H1 (cell line): ENCODE results near the gene CPD. TPM values are rescaled to one million over a fixed set of nuclear protein-coding genes. Genes with fewer than 3 reads are reported as not detected.

Experiments used
- CTCF ChIA-PET: fragments of 300-600 bp; sonication (Branson Sonifier 250); formaldehyde crosslinking; loops from one replicate; lab custom pipeline; 2021; ENCODE audit not compliant: partially characterized antibody; lab: Charles Lee
- POLR2A ChIA-PET: fragments of 300-600 bp; sonication (Branson Sonifier 250); formaldehyde crosslinking; loops from one replicate; lab custom pipeline; 2021; ENCODE audit warnings: inconsistent platforms; ENCODE audit not compliant: partially characterized antibody; lab: Charles Lee
- DNase-seq, 2 experiments: peaks; one replicate each; pipeline versions ENCODE4 v3.0.0 to v3.0.0-alpha.2; 2010 to 2022; ENCODE audit warnings: low spot score in 2 of 2, low read depth in 1 of 2, mixed read lengths in 1 of 2
- FAIRE-seq: peaks from 2 replicates; lab custom pipeline; 2011; peaks lifted over from hg19 to GRCh38; lab: Jason Lieb, UNC
- H2AFZ ChIP-seq: 2 replicates; pipeline ENCODE4 v1.8.1; 2012; ENCODE audit warnings: low read length, inconsistent platforms
- H2AK5ac ChIP-seq: 2 replicates; pipeline ENCODE4 v1.6.1; 2013; ENCODE audit warnings: low read depth, low read length
- H2BK120ac ChIP-seq: replicated peaks from 2 replicates; pipeline ENCODE3; 2013; ENCODE audit warnings: low read depth, low read length, inconsistent platforms
- H2BK12ac ChIP-seq: 2 replicates; pipeline ENCODE4 v1.6.1; 2013; ENCODE audit warnings: low read depth, low read length
- H2BK15ac ChIP-seq: 2 replicates; pipeline ENCODE4 v1.6.1; 2013; ENCODE audit warnings: low read length
- H2BK20ac ChIP-seq: 2 replicates; pipeline ENCODE4 v1.6.1; 2013; ENCODE audit warnings: low read length
- H2BK5ac ChIP-seq: 2 replicates; pipeline ENCODE4 v1.6.1; 2013; ENCODE audit warnings: low read depth, low read length
- H3K14ac ChIP-seq: 2 replicates; pipeline ENCODE4 v1.6.1; 2013; ENCODE audit warnings: inconsistent platforms; ENCODE audit not compliant: insufficient read length
- H3K18ac ChIP-seq: 2 replicates; pipeline ENCODE4 v1.6.1; 2013; ENCODE audit warnings: low read length; ENCODE audit errors: extremely low read depth
- H3K23ac ChIP-seq: 2 replicates; pipeline ENCODE4 v1.6.1; 2013; ENCODE audit warnings: inconsistent platforms; ENCODE audit not compliant: insufficient read length
- H3K23me2 ChIP-seq: 2 replicates; pipeline ENCODE4 v1.6.1; 2013; ENCODE audit warnings: low read depth, low read length
- H3K27ac ChIP-seq: 2 replicates; pipeline ENCODE4 v1.6.1; 2011; ENCODE audit warnings: low read depth, low read length, inconsistent platforms
- H3K27me3 ChIP-seq, 4 experiments: replicated peaks in 1 of 4; 1 replicate in 1 of 4; 2 replicates in 3 of 4; pipeline versions ENCODE4 v1.6.1 to v1.8.1; 2011 to 2013; ENCODE audit warnings: low read length in 3 of 4, mild to moderate bottlenecking in 3 of 4, inconsistent platforms in 2 of 4, mixed read lengths in 2 of 4, moderate library complexity in 1 of 4; ENCODE audit not compliant: control insufficient read depth in 3 of 4, insufficient read depth in 3 of 4; ENCODE audit errors: extremely low read depth in 1 of 4
- H3K36me3 ChIP-seq, 4 experiments: 2 replicates each; pipeline versions ENCODE4 v1.6.1 to v1.8.1; 2011 to 2013; ENCODE audit warnings: mild to moderate bottlenecking in 4 of 4, low read length in 3 of 4, moderate library complexity in 2 of 4, control low read depth in 1 of 4, inconsistent platforms in 1 of 4; ENCODE audit not compliant: insufficient read depth in 4 of 4, control insufficient read depth in 2 of 4
- H3K4ac ChIP-seq: replicated peaks from 2 replicates; pipeline ENCODE3; 2013; ENCODE audit warnings: low read length, low read depth, mixed read lengths, inconsistent platforms; ENCODE audit not compliant: insufficient read length
- H3K4me1 ChIP-seq, 4 experiments: replicated peaks in 1 of 4; 1 replicate in 1 of 4; 2 replicates in 3 of 4; pipeline versions ENCODE4 v1.6.1 to v1.8.1; 2011 to 2013; ENCODE audit warnings: low read length in 3 of 4, inconsistent platforms in 2 of 4, mixed read lengths in 1 of 4; ENCODE audit not compliant: insufficient read depth in 4 of 4, control insufficient read depth in 3 of 4
- H3K4me2 ChIP-seq, 2 experiments: 2 replicates each; pipeline versions ENCODE4 v1.6.1 to v1.8.1; 2011 to 2013; ENCODE audit warnings: low read depth in 2 of 2, low read length in 2 of 2, control low read depth in 1 of 2, inconsistent platforms in 1 of 2, mild to moderate bottlenecking in 1 of 2; ENCODE audit not compliant: insufficient read depth in 1 of 2
- H3K4me3 ChIP-seq, 4 experiments: fragments of 200-600, 300-600 bp in 1 of 4; sonication (generic), shearing (Covaris generic), sonication (Bioruptor Twin) in 1 of 4; 2 replicates each; pipeline versions ENCODE4 v1.5.1 to v1.8.1; 2011 to 2016; ENCODE audit warnings: low read length in 4 of 4, low read depth in 3 of 4, control low read depth in 2 of 4, inconsistent platforms in 2 of 4, mild to moderate bottlenecking in 2 of 4, mixed read lengths in 1 of 4, moderate library complexity in 1 of 4; ENCODE audit not compliant: insufficient read depth in 2 of 4; ENCODE audit errors: extremely low read depth in 1 of 4
- H3K56ac ChIP-seq: replicated peaks from 2 replicates; pipeline ENCODE3; 2013; ENCODE audit warnings: low read depth, mild to moderate bottlenecking, mixed read lengths, low read length, inconsistent platforms; ENCODE audit not compliant: insufficient read length
- H3K79me1 ChIP-seq: 2 replicates; pipeline ENCODE4 v1.6.1; 2013; ENCODE audit warnings: low read depth, low read length, control low read depth
- H3K79me2 ChIP-seq, 2 experiments: 2 replicates each; pipeline versions ENCODE4 v1.6.1 to v1.8.1; 2012 to 2013; ENCODE audit warnings: low read length in 2 of 2, mild to moderate bottlenecking in 2 of 2, inconsistent platforms in 1 of 2; ENCODE audit not compliant: insufficient read depth in 2 of 2, control insufficient read depth in 1 of 2
- H3K9ac ChIP-seq, 4 experiments: replicated peaks in 1 of 4; 1 replicate in 1 of 4; 2 replicates in 3 of 4; pipeline versions ENCODE4 v1.6.1 to v1.8.1; 2011 to 2013; ENCODE audit warnings: low read depth in 3 of 4, low read length in 3 of 4, control low read depth in 2 of 4, mild to moderate bottlenecking in 2 of 4, moderate library complexity in 2 of 4, inconsistent platforms in 1 of 4; ENCODE audit errors: extremely low read depth in 1 of 4
- H3K9me3 ChIP-seq, 2 experiments: 2 replicates each; pipeline versions ENCODE4 v1.6.1 to v1.8.1; 2012 to 2013; ENCODE audit warnings: mild to moderate bottlenecking in 2 of 2, moderate library complexity in 2 of 2, control low read depth in 1 of 2, inconsistent platforms in 1 of 2, low read depth in 1 of 2, low read length in 1 of 2, mixed read lengths in 1 of 2; ENCODE audit not compliant: insufficient read depth in 2 of 2
- H4K20me1 ChIP-seq, 2 experiments: replicated peaks in 1 of 2; 2 replicates each; pipeline versions ENCODE3 to v1.8.1; 2011 to 2013; ENCODE audit warnings: inconsistent platforms in 2 of 2, low read length in 2 of 2, mild to moderate bottlenecking in 1 of 2; ENCODE audit not compliant: insufficient read depth in 2 of 2, control insufficient read depth in 1 of 2
- H4K5ac ChIP-seq: 2 replicates; pipeline ENCODE4 v1.6.1; 2013; ENCODE audit warnings: low read length, low read depth, mixed read lengths, inconsistent platforms; ENCODE audit not compliant: insufficient read length
- H4K8ac ChIP-seq: 2 replicates; pipeline ENCODE4 v1.8.0; 2013; ENCODE audit warnings: mild to moderate bottlenecking, moderate library complexity, low read length, inconsistent platforms; ENCODE audit not compliant: insufficient read depth; ENCODE audit errors: extremely low read depth
- H4K91ac ChIP-seq: replicated peaks from 2 replicates; pipeline ENCODE3; 2013; ENCODE audit warnings: low read length, mixed read lengths, inconsistent platforms; ENCODE audit not compliant: insufficient read length
- BRCA1 ChIP-seq: IDR thresholded peaks from 2 replicates; pipeline ENCODE4 v1.6.1; 2012; ENCODE audit warnings: low read depth, low read length, improper control_type of control experiment
- CBX8 ChIP-seq: fragments of 300-800, 300-1000 bp; sonication (generic); IDR thresholded peaks from 2 replicates; pipeline ENCODE4 v1.7.1; 2016; ENCODE audit warnings: low read depth, low read length, borderline replicate concordance
- FOSL1 ChIP-seq: IDR thresholded peaks from 2 replicates; pipeline ENCODE4 v1.6.1; 2011; ENCODE audit warnings: mild to moderate bottlenecking, low read depth, low read length, moderate library complexity; ENCODE audit not compliant: insufficient read depth
- POLR2AphosphoS5 ChIP-seq: IDR thresholded peaks from 2 replicates; pipeline ENCODE4 v1.6.1; 2011; ENCODE audit warnings: low read depth, low read length
- RBBP5 ChIP-seq: IDR thresholded peaks from 2 replicates; pipeline ENCODE4 v1.7.1; 2012; ENCODE audit warnings: low read depth, mild to moderate bottlenecking, inconsistent platforms, low read length, moderate library complexity, borderline replicate concordance
- RFX5 ChIP-seq: IDR thresholded peaks from 2 replicates; pipeline ENCODE4 v1.6.1; 2011; ENCODE audit warnings: low read depth, low read length, improper control_type of control experiment, borderline replicate concordance
- SIRT6 ChIP-seq: IDR thresholded peaks from one replicate; pipeline ENCODE4 v1.7.1; 2012; ENCODE audit warnings: low read length, inconsistent platforms
- SIX5 ChIP-seq: IDR thresholded peaks from 2 replicates; pipeline ENCODE4 v1.6.1; 2011; ENCODE audit warnings: mild to moderate bottlenecking, low read depth, low read length
- SP1 ChIP-seq: IDR thresholded peaks from 2 replicates; pipeline ENCODE4 v1.6.1; 2011; ENCODE audit warnings: low read depth, low read length
- SP4 ChIP-seq: IDR thresholded peaks from 2 replicates; pipeline ENCODE4 v1.6.1; 2012; ENCODE audit warnings: low read length, inconsistent platforms
- SRF ChIP-seq: IDR thresholded peaks from 2 replicates; pipeline ENCODE4 v1.6.1; 2011; ENCODE audit warnings: mild to moderate bottlenecking, low read depth, low read length, moderate library complexity
- SUZ12 ChIP-seq: fragments of 200-600 bp; sonication (generic); IDR thresholded peaks from 2 replicates; pipeline ENCODE4 v1.6.1; 2012; ENCODE audit warnings: mild to moderate bottlenecking, inconsistent platforms, low read length, moderate library complexity, mixed read lengths
- ZNF274 ChIP-seq: IDR thresholded peaks from 2 replicates; pipeline ENCODE4 v1.7.0; 2012; ENCODE audit warnings: low read length, borderline replicate concordance; ENCODE audit errors: extremely low read depth
- WGBS, 2 experiments: shearing (Covaris generic) in 1 of 2; methylation state at CpG; one replicate each; pipeline versions ENCODE4 v1.1.6 to v1.1.7; 2013 to 2015; ENCODE audit warnings: low lambda C conversion rate in 2 of 2, mixed read lengths in 2 of 2, inconsistent platforms in 1 of 2, low coverage in 1 of 2, missing lambda C conversion rate in 1 of 2; ENCODE audit not compliant: insufficient replicate concordance in 2 of 2, insufficient coverage in 1 of 2, insufficient read length in 1 of 2; ENCODE audit errors: extremely low coverage in 1 of 2, missing lambda C conversion rate in 1 of 2; 5-methylcytosine and 5-hydroxymethylcytosine counted together
- polyA plus RNA-seq, 7 experiments: library from polyadenylated mRNA; depleted of rRNA in 3 of 7; stranded (reverse) in 5 of 7; unstranded in 2 of 7; fragments of >200 nt in 5 of 7; fragments of 200-250 nt in 2 of 7; gene quantifications; 1 replicate in 5 of 7; 2 replicates in 1 of 7; 4 replicates in 1 of 7; pipeline versions ENCODE4 v1.2.1 to v1.2.3, GENCODE V29; 2011 to 2013; ENCODE audit warnings: missing spikeins in 2 of 7, mixed read lengths in 2 of 7
- total RNA-seq: library from RNA; stranded (reverse); fragmentation: NEBNext Ultra II Directional; extraction: Animal tissue kit (Norgen Biotek cat#: 25700); gene quantifications from 2 replicates; pipeline ENCODE4 v1.2.1, GENCODE V29; 2021
- TF ChIP-seq, protein P1 (sequence below): IDR thresholded peaks from 2 replicates; pipeline ENCODE4 v1.6.1; 2011; ENCODE audit warnings: low read length, improper control_type of control experiment

Gene CPD
- total and polyA plus RNA-seq, 2 of the 8 experiments (the other 6 are each of a cell fraction or from before 2014, with no cell fraction given), result 8.6 to 46.2 TPM

DNA sequence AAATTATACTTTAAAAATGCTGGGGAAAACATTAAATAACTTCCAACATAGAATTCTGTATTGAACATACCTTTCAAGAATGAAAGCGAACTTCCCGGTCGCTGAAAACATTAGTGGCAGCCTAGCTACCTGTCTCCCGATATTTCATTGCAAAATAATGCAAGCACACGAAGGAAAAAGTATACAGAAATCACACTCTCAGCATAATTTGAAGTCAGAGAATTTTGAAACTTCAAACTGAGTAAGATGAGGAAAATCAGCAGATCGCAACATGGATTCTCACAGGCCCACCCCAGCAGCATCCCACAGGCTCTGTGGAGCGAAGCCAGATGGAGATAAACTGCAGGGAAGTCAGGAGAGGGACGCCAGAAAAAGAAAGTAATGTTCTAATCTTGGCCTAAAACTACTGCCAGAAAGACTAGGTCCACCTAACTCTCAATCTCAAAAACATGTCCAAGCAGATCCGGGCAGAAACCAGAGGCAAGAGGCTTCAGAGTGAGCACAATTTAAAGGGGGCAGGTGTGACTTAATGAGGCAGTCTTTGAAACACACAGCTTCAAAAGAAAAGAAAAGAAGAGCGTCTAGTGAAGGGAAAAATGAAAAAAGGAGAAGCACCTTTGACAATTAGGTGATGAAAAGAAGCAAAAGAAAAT is 93.6 kb downstream of the CPD start:
- H2AFZ ChIP-seq, result peak overlapping the region; percentile 57; the same call in 1 of the 2 replicates
- H3K4me2 ChIP-seq, result no peak overlapping the region
- CTCF ChIA-PET, result no interaction called here
- H3K4ac ChIP-seq, result no peak overlapping the region
- H3K4me1 ChIP-seq, result peaks cover 0 to 3% (median 0%) of the 10 kb centered on the region in 4 experiments; a peak in 1 of 7 replicates
- H2BK120ac ChIP-seq, result no peak overlapping the region
- H4K5ac ChIP-seq, result no peak overlapping the region
- no peak overlapping the region for H2BK12ac ChIP-seq
- H2BK5ac ChIP-seq, result no peak overlapping the region
- no peaks in the 10 kb centered on the region for H4K20me1 ChIP-seq
- H3K14ac ChIP-seq, result no peak overlapping the region
- no peak overlapping the region for H2AK5ac ChIP-seq
- POLR2A ChIA-PET, result no interaction called here
- no peaks in the 10 kb centered on the region for H3K9me3 ChIP-seq
- peaks cover 3% of the 10 kb centered on the region; the same call in 1 of the 2 replicates for H3K23me2 ChIP-seq
- FAIRE-seq (no peak), DNase-seq (no peak)
- no peaks in the 10 kb centered on the region for H3K79me2 ChIP-seq
- H3K4me3 ChIP-seq, result no peak overlapping the region
- no peak overlapping the region for H2BK20ac ChIP-seq
- no peaks in the 10 kb centered on the region for H3K36me3 ChIP-seq
- no peak overlapping the region for H3K18ac ChIP-seq
- peaks cover 0 to 1% (median 0%) of the 10 kb centered on the region in 4 experiments; a peak in 2 of 7 replicates for H3K27me3 ChIP-seq
- no peak overlapping the region for H3K56ac ChIP-seq
- H3K79me1 ChIP-seq, result no peaks in the 10 kb centered on the region
- H3K23ac ChIP-seq, result no peak overlapping the region
- WGBS, 2 experiments, result 81% methylated on average over 10 of the region's 10 CpGs; no CpG with 5 or more reads in 1 of the 2 experiments
- H4K91ac ChIP-seq, result no peak overlapping the region
- H3K9ac ChIP-seq, result no peak overlapping the region
- no peak overlapping the region for H2BK15ac ChIP-seq
- H4K8ac ChIP-seq, result no peak overlapping the region
- H3K27ac ChIP-seq, result no peak overlapping the region
- no peak for TF ChIP-seq RFX5
- no peak for TF ChIP-seq SP4
- TF ChIP-seq POLR2AphosphoS5, result no peak
- TF ChIP-seq ZNF274, result no peak
- TF ChIP-seq, protein P1, sequence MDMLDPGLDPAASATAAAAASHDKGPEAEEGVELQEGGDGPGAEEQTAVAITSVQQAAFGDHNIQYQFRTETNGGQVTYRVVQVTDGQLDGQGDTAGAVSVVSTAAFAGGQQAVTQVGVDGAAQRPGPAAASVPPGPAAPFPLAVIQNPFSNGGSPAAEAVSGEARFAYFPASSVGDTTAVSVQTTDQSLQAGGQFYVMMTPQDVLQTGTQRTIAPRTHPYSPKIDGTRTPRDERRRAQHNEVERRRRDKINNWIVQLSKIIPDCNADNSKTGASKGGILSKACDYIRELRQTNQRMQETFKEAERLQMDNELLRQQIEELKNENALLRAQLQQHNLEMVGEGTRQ, result no peak
- TF ChIP-seq BRCA1, result no peak
- no peak for TF ChIP-seq SIRT6
- no peak for TF ChIP-seq SRF
- no peak for TF ChIP-seq SIX5
- no peak for TF ChIP-seq SUZ12
- no peak for TF ChIP-seq FOSL1
- no peak for TF ChIP-seq CBX8
- no peak for TF ChIP-seq RBBP5
- TF ChIP-seq SP1, result no peak
